ENCODE measurements around the gene NGDN. TPM values are rescaled to one million over a fixed set of nuclear protein-coding genes. Genes with fewer than 3 reads are reported as not detected.
A peak's percentile ranks its signal among the peaks of the same experiment; 100 is the strongest.

Gene NGDN
- total RNA-seq, 6 donors from 2014 or later, result 25.4 to 42.6 (median 35.5) TPM

- Histone ChIP-seq H3K36me3 (no peaks in the 10 kb centered on the region), H3K4me1 (no peaks in the 10 kb centered on the region), H3K27me3 (no peaks in the 10 kb centered on the region), H3K9me3 (no peaks in the 10 kb centered on the region), H3K27ac (no peak overlapping the region), H3K4me3 (no peak overlapping the region)
- DNase-seq, result peak in 1 of 2 donors; percentile 19
- 76 to 86% methylated on average over 4 to 6 of the region's 6 CpGs for WGBS, 2 donors
- no peak for ATAC-seq (ENCODE audit: low FRiP score in 2 of 2)
- TF ChIP-seq POLR2AphosphoS5 (IDR thresholded peaks at IDR 0.05) (no peak), POLR2A (IDR thresholded peaks at IDR 0.05) (no peak), EP300 (IDR thresholded peaks at IDR 0.05) (no peak)
- TF ChIP-seq, protein P1, sequence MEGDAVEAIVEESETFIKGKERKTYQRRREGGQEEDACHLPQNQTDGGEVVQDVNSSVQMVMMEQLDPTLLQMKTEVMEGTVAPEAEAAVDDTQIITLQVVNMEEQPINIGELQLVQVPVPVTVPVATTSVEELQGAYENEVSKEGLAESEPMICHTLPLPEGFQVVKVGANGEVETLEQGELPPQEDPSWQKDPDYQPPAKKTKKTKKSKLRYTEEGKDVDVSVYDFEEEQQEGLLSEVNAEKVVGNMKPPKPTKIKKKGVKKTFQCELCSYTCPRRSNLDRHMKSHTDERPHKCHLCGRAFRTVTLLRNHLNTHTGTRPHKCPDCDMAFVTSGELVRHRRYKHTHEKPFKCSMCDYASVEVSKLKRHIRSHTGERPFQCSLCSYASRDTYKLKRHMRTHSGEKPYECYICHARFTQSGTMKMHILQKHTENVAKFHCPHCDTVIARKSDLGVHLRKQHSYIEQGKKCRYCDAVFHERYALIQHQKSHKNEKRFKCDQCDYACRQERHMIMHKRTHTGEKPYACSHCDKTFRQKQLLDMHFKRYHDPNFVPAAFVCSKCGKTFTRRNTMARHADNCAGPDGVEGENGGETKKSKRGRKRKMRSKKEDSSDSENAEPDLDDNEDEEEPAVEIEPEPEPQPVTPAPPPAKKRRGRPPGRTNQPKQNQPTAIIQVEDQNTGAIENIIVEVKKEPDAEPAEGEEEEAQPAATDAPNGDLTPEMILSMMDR (IDR thresholded peaks at IDR 0.05), result no peak
These were observed 30.2 kb upstream of the NGDN start for GRCh38 chr14:23439107-23439835.

- Histone ChIP-seq H3K4me3 (no peak overlapping the region), H3K9me3 (no peaks in the 10 kb centered on the region), H3K4me1 (no peaks in the 10 kb centered on the region), H3K27ac (no peak overlapping the region), H3K36me3 (no peaks in the 10 kb centered on the region), H3K27me3 (no peaks in the 10 kb centered on the region)
- DNase-seq, result no peak
- no peak for ATAC-seq (ENCODE audit: low FRiP score in 2 of 2)
- WGBS, 2 donors, result 20 to 26% methylated on average over 1 of the region's 1 CpG
- no peak for TF ChIP-seq POLR2AphosphoS5 (IDR thresholded peaks at IDR 0.05)
These were observed 28.4 kb upstream of the NGDN start for GRCh38 chr14:23441076-23441475.

GRCh38 chr14:23442721-23443356, 26.7 kb upstream of the NGDN start:
- H3K4me1 ChIP-seq, result no peaks in the 10 kb centered on the region
- WGBS, 2 donors, result 77 to 90% methylated on average over 6 to 9 of the region's 9 CpGs
- H3K4me3 ChIP-seq, result no peak overlapping the region
- H3K27me3 ChIP-seq, result no peaks in the 10 kb centered on the region
- TF ChIP-seq POLR2AphosphoS5 (IDR thresholded peaks at IDR 0.05), result no peak
- TF ChIP-seq, protein P1 (IDR thresholded peaks at IDR 0.05), result no peak
- TF ChIP-seq POLR2A (IDR thresholded peaks at IDR 0.05), result no peak
- TF ChIP-seq EP300 (IDR thresholded peaks at IDR 0.05), result no peak
- ATAC-seq (ENCODE audit: low FRiP score in 2 of 2) (no peak), DNase-seq (no peak)
- no peaks in the 10 kb centered on the region for H3K9me3 ChIP-seq
- H3K27ac ChIP-seq, result no peak overlapping the region
- H3K36me3 ChIP-seq, result no peaks in the 10 kb centered on the region

GRCh38 chr14:23443411-23443812, 26.1 kb upstream of the NGDN start:
- ATAC-seq (ENCODE audit: low FRiP score in 2 of 2), result no peak
- 75 to 77% methylated on average over 11 of the region's 11 CpGs for WGBS, 2 donors

DNA sequence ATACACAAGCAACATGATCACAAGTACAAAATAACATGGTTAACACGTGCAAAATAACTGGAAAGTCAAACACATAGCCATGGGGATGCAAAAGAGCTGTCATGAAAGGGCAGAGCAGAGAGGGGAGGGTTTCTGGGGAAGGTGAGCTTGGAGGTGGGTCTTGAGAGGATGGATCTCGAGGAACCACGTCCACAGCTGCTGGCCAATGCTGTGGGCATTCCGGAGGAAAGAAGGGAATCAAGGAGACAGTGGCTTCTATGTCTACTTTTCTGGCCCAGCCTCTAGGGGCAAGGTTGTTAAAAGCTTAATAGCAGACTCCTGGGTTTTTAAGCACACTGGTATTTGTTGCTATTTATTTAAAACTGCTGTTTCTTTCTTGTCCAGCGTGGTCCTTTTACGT, 25.6 kb upstream of the NGDN start:
- WGBS, 2 donors, result 73 to 82% methylated on average over 6 of the region's 6 CpGs
- Histone ChIP-seq H3K4me3 (no peak overlapping the region), H3K27me3 (no peaks in the 10 kb centered on the region), H3K4me1 (no peaks in the 10 kb centered on the region), H3K9me3 (no peaks in the 10 kb centered on the region), H3K27ac (no peak overlapping the region), H3K36me3 (no peaks in the 10 kb centered on the region)
- TF ChIP-seq EP300 (IDR thresholded peaks at IDR 0.05), result no peak
- TF ChIP-seq, protein P1 (IDR thresholded peaks at IDR 0.05), result no peak
- TF ChIP-seq POLR2A (IDR thresholded peaks at IDR 0.05), result no peak
- no peak for TF ChIP-seq POLR2AphosphoS5 (IDR thresholded peaks at IDR 0.05)
- DNase-seq (no peak), ATAC-seq (ENCODE audit: low FRiP score in 2 of 2) (no peak)

More at GRCh38 chr14:23443411-23443812, 26.1 kb upstream of the NGDN start:
- H3K36me3 ChIP-seq, result no peaks in the 10 kb centered on the region
- H3K9me3 ChIP-seq, result no peaks in the 10 kb centered on the region
- H3K4me1 ChIP-seq, result no peaks in the 10 kb centered on the region
- H3K4me3 ChIP-seq, result no peak overlapping the region
- no peak overlapping the region for H3K27ac ChIP-seq
- TF ChIP-seq EP300 (IDR thresholded peaks at IDR 0.05), result no peak
- no peak for TF ChIP-seq POLR2AphosphoS5 (IDR thresholded peaks at IDR 0.05)
- TF ChIP-seq, protein P1 (IDR thresholded peaks at IDR 0.05), result no peak
- TF ChIP-seq POLR2A (IDR thresholded peaks at IDR 0.05), result no peak
- no peaks in the 10 kb centered on the region for H3K27me3 ChIP-seq
- no peak for DNase-seq
